ENCODE data around the gene MARCKSL1.
A peak's percentile ranks its signal among the peaks of the same experiment; 100 is the strongest.
"Not testable (repeated sequence)": the region's sequence is repeated elsewhere in the genome, so short reads cannot be mapped to it uniquely, and the experiment has no call there.

MARCKSL1 gene

GRCh38 chr1:32332290-32333079 is 3.5 kb downstream of the MARCKSL1 start:
- no peak for DNase-seq

GRCh38 chr1:32331549-32331948 is 4.5 kb downstream of the MARCKSL1 start:
- no peak for DNase-seq

GRCh38 chr1:32330558-32331151 is 5.4 kb downstream of the MARCKSL1 start:
- no peak for DNase-seq

GRCh38 chr1:32329931-32330466 is 6.0 kb downstream of the MARCKSL1 start:
- no peak for DNase-seq

GRCh38 chr1:32327204-32327603 is 8.8 kb downstream of the MARCKSL1 start:
- DNase-seq = no peak

GRCh38 chr1:32321712-32322291 is 14.2 kb downstream of the MARCKSL1 start:
- peak; percentile 58 for DNase-seq

GRCh38 chr1:32318127-32318869 is 17.7 kb downstream of the MARCKSL1 start:
- DNase-seq = no peak

- DNase-seq = no peak
These were observed 19.1 kb downstream of the MARCKSL1 start for GRCh38 chr1:32316903-32317277.

- no peak for DNase-seq
These were observed 24.2 kb downstream of the MARCKSL1 start for GRCh38 chr1:32311709-32312393.

- no peak for DNase-seq
These were observed 26.1 kb downstream of the MARCKSL1 start for GRCh38 chr1:32309960-32310359.

- no peak for DNase-seq
These were observed 28.7 kb downstream of the MARCKSL1 start for GRCh38 chr1:32307324-32307723.

- DNase-seq = no peak
These were observed 30.7 kb downstream of the MARCKSL1 start for GRCh38 chr1:32305310-32305709.

- DNase-seq = no peak
These were observed 31.9 kb downstream of the MARCKSL1 start for GRCh38 chr1:32303997-32304622.

- DNase-seq = no peak
These were observed 32.7 kb downstream of the MARCKSL1 start for GRCh38 chr1:32303358-32303757.

- DNase-seq = no peak
These were observed 36.7 kb downstream of the MARCKSL1 start for GRCh38 chr1:32299327-32299726.

GRCh38 chr1:32298211-32298610 is 37.8 kb downstream of the MARCKSL1 start:
- not testable (repeated sequence) for DNase-seq

GRCh38 chr1:32291708-32292538 is 44.1 kb downstream of the MARCKSL1 start, which contains the start of gene HDAC1:
Gene HDAC1, plus strand, starts transcription at chr1:32292083. Its CDS starts 87 bp downstream, at chr1:32292170.
- peak; percentile 99 for DNase-seq

- DNase-seq = no peak
These were observed 44.8 kb downstream of the MARCKSL1 start for GRCh38 chr1:32291145-32291707.

GRCh38 chr1:32289256-32289655 is 46.8 kb downstream of the MARCKSL1 start:
- no peak for DNase-seq

- DNase-seq = no peak
These were observed 49.3 kb downstream of the MARCKSL1 start for GRCh38 chr1:32286763-32287162.

GRCh38 chr1:32285658-32286057 is 50.4 kb downstream of the MARCKSL1 start:
- no peak for DNase-seq
